Brain pericyte (primary cell): ENCODE data around the gene OR52W1.

Experiments
- DNase-seq: peaks from one replicate; pipeline ENCODE4 v3.0.0-alpha.2; 2012; ENCODE audit warnings: low read depth, low spot score

OR52W1 gene, protein sequence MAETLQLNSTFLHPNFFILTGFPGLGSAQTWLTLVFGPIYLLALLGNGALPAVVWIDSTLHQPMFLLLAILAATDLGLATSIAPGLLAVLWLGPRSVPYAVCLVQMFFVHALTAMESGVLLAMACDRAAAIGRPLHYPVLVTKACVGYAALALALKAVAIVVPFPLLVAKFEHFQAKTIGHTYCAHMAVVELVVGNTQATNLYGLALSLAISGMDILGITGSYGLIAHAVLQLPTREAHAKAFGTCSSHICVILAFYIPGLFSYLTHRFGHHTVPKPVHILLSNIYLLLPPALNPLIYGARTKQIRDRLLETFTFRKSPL

DNA sequence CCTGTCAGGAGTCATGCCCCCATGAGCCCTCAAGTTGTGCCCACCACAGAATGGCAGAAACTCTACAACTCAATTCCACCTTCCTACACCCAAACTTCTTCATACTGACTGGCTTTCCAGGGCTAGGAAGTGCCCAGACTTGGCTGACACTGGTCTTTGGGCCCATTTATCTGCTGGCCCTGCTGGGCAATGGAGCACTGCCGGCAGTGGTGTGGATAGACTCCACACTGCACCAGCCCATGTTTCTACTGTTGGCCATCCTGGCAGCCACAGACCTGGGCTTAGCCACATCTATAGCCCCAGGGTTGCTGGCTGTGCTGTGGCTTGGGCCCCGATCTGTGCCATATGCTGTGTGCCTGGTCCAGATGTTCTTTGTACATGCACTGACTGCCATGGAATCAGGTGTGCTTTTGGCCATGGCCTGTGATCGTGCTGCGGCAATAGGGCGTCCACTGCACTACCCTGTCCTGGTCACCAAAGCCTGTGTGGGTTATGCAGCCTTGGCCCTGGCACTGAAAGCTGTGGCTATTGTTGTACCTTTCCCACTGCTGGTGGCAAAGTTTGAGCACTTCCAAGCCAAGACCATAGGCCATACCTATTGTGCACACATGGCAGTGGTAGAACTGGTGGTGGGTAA lies at the start of gene OR52W1:
Gene OR52W1, plus strand, starts transcription at position 51 of the 637 bp plus-strand sequence. Its CDS starts 0 bp downstream, at position 51.
- DNase-seq: no peak

DNA sequence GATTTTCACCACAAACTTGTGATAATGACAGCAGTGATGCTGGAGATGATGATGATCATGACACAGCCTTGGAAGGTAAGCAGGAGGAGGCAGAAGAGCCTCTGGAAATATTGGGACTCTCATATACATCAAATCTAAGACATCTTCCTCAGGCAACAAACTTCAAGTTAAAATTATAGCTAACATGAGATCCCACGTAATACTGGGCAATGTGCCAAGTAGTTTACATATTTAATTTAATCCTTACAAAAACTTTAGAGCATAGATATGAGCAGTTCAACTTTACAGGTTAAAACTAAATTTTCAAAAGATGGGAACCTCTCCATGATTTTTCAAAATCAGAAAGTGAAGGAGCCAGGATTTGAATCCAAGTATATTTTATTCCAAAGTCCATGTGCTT lies 47.9 kb upstream of the OR52W1 start:
- DNase-seq: no peak

DNA sequence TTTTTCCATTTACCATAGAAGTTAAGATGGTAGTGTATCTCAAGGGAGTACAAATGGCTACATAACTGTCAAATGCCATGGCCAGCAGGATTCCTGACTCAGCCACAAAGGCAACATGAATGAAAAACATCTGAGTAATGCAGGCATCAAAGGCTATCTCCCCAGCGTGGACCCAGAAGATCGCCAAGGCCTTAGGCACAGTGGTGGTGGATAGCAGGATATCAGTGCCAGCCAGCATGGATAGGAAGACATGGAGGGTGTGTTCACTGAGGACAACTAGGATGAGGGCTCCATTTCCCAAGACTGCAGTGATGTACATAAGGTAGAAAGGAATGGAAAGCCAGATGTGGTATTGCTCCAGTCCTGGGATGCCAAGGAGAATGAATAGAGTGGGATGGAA lies 46.9 kb upstream of the OR52W1 start:
- DNase-seq: no peak

DNA sequence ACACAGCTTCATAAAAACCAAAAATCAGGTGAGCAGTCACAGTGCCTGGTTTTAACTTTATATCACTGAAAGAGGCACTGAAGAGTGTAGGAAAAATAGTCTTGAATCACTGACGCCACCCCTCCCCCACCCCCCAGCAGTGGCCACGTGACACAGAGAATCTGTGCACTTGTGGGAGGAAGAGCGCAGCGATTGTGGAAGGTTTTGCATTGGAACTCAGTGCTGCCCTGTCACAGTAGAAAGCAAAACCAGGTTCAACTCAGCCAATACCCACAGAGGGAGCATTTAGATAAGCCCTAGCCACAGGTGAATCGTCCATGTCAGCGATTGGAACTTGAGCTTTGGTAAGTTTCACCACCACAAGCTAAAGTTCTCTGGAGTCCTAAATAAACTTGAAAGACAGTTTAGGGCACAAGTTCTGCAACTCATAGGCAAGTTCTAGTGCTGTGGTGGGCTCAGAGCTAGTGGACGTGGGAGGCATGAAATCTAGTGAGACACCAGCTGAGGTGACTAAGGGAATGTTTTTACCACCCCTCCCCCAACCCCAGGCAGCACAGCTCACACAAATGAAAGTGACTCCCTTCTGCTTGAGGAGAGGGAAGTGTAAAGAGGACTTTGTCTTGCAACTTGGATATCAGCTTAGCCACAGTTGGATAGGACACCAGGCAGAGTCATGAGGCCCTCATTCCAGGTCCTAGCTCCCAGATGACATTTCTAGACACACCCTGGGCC lies 42.2 kb upstream of the OR52W1 start:
- DNase-seq: no peak

DNA sequence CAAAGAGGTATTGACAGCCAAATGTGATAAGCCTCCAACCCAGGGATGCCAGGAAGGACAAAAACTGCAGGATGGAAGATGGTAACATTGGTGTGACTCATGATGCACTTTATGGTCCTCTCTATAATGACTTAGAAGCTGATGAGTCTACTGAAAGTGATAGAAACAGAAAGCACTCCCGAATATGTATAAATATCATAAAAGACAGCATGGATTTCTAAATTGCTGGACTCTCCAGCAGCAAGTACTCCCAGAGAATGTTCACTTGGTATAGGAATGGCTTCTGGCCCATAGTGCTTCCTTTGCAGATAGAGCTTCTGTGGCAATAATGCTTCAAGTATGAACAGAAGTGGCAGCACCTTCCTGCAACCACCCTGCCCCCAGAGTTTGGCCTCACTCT lies 28.8 kb upstream of the OR52W1 start, which contains the start of gene OR52B2:
Gene OR52B2, minus strand, starts transcription at position 101 of the 400 bp plus-strand sequence. Its CDS starts 0 bp downstream, at position 101.
- DNase-seq: no peak

DNA sequence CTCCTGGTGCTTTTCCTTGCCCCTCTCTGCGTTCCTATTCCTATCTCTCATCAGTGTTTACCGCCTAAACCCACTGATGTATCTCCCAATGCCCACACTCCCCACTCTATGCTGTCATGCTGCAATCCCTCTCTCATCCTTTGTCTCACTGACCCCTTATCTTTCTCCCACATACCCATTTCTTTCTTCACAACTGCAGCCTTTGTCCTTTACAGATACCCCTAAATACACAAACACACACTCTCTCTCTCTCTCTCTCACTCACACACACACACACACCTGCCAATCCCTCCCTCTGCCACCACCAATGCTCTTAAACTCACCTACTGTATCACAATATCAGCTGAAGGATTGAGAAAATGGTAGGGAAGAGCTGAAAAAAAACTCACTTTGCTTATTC lies 23.6 kb upstream of the OR52W1 start:
- no peak for DNase-seq

DNA sequence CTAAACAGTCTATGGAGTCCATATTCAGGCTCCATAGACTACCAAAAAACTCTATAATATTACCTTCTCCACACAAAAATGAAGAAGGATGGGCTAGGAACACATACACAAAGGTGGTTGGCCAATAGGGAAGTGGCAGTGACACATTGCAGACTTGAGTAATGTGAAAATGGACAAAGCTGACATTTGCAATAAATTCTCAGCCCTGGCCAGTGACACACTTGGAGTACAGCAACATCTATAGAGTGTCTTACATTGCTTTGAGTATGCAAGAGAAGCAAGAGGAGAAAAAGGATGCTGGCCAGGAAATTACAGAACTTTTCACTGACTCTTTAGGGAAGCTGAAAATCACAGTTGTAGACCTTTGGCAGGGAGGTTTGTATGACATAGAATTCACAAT lies 7.3 kb upstream of the OR52W1 start:
- no peak for DNase-seq

DNA sequence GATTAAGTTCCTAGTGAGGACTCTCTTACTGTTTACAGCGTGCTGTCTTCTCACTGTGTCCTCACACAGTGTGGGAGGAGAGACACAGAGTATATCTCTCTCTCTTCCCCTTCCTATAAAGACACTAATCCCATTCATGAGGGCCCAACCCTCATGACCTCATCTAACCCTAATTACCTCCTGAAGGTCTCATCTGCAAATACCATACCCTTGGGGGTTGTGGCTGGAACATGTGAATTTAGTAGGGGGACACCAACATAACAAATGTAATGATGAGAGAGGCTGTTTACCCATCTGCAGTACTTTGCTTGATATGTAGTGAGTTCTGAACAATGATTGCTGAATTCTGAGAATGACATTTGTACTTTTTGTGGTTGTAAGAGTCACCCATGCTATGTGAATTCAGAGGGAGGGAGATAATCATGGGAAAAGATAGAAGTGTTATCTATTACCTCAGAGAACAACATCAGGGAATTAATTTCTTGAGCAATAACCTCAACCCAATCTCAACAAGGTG lies 4.9 kb upstream of the OR52W1 start:
- DNase-seq: no peak

DNA sequence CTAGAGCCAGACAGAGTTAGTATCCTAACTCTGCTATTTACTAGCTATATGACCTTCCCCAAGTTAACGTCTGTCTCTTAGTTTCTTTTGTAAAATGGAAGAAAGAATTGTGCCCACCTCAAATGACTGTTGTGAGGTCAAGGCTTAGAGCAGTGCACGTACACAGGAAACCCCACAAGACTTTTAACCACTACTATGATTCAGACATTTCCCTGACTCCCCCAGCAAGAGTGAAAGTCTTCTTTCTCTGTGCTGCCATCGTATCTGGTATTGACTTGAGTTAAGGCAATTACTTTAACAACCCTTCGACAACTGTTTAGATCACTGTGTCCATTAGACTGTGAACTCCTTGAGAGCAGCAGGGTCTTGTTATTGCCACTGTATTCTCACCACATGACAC lies 2.6 kb upstream of the OR52W1 start:
- no peak for DNase-seq

DNA sequence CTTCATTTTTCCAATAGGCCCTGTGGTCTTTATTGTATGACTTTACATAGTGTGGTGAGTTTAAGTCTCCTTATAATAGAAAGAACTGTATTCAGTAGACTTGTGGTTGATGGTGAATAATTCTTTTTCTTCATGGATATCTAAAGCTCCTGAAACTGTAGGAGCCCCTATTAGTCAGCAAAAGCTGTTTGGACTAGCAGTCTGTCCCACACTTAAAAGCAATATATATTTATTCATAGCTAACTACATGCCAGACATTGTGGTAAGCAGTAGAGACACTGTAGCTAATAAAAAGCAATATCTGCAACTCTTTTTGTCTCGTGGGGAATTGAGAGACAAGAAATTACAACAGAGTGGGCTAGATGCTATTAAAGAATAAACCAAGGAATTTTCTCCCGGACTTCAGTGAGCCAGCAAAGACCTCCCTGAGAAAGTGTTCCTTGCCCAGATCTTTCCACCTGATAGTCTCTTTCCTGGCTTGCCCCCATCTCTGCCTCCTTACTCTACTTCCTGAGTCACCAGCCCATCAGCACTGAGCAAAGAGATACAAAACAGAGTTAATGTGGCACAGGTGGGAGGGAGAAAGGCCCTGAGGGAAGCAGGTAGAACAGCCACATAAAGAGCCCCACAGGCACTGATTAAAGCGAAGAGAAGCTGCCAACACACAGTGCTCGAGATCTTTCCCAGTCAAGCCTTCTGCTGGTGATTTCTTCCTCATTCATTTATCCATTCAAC lies 1.4 kb upstream of the OR52W1 start:
- DNase-seq: no peak

DNA sequence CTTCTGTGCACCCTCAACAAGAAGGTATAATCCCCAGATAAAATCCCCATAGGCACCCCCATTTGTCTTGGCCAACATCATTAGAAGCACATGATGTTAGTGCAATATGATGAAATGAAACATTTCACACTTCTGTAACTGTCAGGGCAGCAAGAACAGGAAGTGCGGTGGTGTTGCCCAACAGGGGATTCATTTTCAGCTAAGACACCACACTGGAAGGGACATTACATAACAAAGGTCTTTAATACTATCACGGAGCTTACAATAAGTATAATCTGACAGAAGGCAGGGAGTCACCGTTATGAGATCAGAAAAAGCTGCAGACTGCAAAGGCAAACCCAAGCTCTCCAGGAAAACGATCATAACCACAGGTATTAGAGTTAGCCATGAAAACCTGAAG lies 2.0 kb downstream of the OR52W1 start:
- DNase-seq: no peak

DNA sequence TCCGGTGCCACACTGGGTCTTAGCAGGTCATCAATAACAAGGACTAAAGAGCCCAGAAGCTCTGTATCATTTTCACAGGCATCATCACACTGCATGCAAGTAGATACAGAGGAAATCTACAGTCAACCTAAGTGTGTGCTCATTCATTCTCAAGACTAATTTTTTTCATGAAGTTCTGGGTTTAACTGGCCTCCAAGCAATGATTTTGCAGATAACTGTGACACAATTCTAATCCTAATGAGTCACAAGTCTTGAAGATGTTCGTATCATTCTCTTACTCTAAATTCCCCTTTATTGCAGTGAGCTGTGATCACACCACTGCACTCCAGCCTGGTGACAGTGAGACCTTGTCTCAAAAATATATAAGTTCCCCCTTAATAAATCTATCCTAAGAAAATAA lies 2.5 kb downstream of the OR52W1 start:
- no peak for DNase-seq

DNA sequence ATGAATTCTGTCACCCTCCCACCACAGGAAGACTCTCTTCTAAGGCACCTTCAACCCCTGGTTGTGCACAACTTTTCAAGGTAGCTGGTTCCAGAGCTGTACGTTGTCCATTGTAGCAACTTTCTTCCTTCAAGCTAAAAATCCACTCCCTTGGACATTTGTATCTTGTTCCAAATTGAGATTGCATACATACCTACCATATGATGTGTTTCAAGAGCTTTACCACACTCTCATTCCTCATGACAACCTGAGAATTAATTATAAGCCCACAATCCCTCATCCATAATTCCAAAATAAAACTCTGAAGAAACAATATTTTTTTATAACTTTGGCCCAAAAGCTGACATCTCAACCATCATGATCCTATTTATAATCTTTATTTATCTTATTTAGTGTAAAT lies 3.0 kb downstream of the OR52W1 start:
- no peak for DNase-seq

DNA sequence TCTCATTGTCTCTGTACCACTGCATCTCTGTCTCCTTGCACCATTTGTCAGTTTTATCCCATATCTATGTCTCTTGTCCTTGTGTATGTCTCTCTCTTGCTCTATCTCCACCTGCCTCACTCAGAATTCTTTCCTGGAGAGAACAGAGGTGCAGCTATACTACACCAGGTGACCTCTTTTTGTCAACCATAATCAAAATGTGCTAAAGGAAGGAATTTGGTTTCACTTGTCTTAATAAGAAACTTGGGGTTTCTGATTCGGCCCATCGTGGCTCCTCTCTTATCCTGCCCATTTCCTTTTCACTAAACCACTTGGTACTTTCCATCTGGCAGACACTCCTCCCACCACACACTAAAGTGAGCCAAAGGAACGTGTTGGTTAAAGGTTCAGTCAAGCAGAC lies 4.3 kb downstream of the OR52W1 start:
- DNase-seq: no peak

DNA sequence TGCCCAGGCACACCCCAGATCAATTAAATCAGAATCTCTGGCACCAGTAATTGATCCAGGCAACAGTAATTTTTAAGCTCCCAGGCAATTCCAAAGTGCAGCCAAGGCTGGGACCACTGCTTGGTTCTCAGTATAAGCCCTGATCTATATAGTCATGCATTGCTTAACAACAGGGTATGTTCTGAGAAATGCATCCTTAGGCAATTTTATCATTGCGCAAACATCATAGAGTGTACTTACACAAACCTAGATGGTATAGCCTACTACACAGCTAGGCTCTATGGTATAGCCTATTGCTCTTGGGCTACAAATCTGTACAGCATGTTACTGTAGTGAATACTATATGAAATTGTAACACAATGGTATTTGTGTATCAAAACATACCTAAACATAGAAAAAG lies 5.7 kb downstream of the OR52W1 start:
- no peak for DNase-seq

DNA sequence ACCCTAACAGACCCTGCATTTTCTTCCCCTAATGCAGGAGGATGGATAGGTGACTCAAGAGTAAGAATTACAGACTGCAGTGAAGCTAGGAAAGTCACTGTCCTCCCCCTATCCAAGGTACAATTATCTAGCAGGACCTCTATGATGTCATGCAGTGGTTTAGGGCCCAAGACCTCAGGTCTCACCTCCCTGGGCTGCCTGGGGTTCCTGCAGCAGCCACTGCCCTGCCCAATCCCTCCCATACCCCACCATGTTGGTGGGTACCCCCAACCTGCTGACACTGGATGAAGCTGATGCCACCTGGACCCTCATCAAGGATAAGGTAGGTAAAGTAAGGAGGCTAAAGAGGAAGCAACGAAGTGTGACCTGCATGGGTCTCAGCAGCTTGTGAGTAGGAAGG lies 6.3 kb downstream of the OR52W1 start, which contains the start of gene C11orf42:
Gene C11orf42, plus strand, starts transcription at position 192 of the 400 bp plus-strand sequence. Its CDS starts 59 bp downstream, at position 251.
- DNase-seq: no peak

DNA sequence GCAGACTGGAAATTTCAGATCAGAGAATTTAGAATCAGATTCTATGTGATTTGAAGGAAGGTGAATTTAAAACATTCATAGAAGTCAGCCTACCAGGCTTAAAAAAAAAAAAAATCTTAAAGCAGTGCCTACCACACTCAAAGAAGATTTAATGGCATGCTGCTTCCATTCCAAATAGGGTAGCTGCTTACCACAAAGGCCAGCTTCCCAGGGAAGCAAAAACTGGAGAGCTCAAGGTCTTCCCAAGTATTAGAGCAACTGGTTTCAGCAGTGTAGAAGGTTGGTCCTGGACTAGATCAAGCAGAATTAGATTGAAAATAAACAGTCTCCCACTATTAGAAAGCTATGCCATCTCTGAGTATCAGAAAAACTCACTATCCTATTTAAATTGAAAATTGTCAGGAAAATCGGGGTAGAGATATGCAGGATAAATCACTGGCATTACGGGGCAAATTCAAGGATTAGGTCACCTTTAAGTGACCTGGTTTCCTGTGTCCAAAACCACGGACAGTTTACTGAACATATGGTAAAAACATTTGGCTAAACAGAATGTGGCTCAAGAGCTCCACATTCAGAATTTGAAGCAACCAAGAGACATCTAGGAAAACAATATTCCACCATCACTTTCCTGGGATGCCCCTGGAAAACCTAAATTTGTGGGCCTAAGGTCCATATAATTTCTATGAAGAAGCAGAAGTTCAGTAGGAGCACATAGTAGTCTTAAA lies 7.6 kb downstream of the OR52W1 start:
- no peak for DNase-seq

DNA sequence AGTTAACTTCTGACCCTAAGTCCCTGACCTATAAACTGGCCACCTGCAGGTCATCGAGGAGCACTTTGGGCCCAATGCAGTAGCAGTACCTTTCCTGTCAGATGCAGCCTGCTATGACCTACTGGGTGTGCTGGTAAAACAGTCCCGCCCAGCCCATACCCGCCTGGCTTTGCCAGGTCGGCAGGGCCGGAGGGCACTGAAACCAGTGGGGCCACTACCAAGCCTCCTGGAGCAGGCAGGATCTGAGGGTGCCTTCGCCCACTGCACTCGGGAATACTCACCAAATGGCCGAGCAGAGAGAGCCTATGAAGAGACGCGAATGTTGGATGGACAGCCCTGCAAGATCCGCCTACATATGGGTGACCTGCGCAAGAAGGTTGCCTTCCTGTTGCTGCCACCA lies 10.8 kb downstream of the OR52W1 start:
- DNase-seq: no peak

DNA sequence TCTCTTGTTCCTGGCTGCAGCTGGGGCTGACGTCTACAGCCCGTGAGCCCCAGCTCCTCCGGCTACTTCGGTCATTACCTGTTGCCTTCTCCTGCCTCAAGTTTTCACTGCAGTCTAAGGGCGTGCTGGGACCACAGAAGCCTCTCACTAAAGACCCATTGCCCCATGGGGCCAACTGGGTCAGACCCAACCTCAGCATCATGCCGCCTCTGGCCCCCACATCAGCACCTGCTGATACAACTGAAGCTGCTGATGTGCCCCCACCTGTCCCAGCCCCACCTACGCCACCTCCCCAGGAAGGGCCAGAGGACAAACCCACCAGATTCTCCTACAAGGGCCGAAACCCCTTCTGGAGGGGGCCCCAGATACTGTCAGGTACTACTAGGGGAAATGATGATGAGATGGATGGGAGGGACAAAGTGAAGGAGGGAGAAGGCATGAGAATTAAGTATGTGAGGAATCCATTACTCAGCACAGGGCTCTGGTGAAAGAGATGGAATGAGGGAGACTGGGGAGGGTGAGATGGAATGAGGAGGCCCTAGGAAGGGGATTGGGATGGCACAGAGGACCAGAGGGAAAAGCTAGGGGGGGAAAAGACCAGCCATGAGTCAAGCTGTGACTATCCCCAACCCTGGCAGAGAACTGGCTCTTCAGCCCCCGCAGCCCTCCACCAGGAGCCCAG lies 11.4 kb downstream of the OR52W1 start:
- no peak for DNase-seq

DNA sequence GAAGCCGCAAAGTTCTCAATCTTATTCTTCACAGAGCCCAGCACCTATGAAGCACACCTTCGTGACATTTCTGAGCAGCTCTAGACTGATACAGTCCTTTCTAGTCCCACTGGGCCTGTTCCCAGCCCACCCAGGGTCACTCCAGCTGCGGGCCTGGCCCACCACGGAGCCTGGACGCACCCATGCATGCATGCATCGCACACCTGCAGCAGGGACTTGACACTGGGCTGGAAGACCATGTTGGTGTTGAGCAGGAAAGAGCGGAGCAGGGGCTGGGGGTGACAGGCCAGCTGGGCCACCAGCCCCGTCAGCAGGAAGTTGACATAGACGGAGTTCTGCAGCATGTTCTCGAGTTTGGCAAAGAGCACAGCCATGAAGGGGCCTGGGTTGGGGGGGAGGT lies 15.5 kb downstream of the OR52W1 start:
- DNase-seq: no peak
